Measurements from ENCODE around the gene ALOX5AP. TPM values are rescaled to one million over a fixed set of nuclear protein-coding genes. Genes with fewer than 3 reads are reported as not detected.

ALOX5AP gene
- total RNA-seq, 1 experiment from 2014 or later: not detected

- no peaks in the 10 kb centered on the region for H3K36me3 ChIP-seq (ENCODE audit: low read depth)
- TF ChIP-seq EZH2 (IDR thresholded peaks at IDR 0.05; ENCODE audit: low read depth) (no peak), CTCF (conservative IDR thresholded peaks at IDR 0.05) (no peak)
- ChIA-PET CTCF (no interaction called here), POLR2A (ENCODE audit: unreplicated experiment) (no interaction called here)
- BruUV-seq (replicated peaks): no TSS peak
- H3K27ac ChIP-seq: no peak overlapping the region
- no peaks in the 10 kb centered on the region for H4K20me1 ChIP-seq (ENCODE audit: insufficient read depth)
- DNase-seq: no peak
- no peaks in the 10 kb centered on the region for H3F3A ChIP-seq (ENCODE audit: insufficient read depth, low read depth)
- no peaks in the 10 kb centered on the region for H3K27me3 ChIP-seq (ENCODE audit: insufficient read depth, low read depth)
- no peak overlapping the region for H3K4me3 ChIP-seq
- no peaks in the 10 kb centered on the region for H3K4me1 ChIP-seq (replicated peaks; ENCODE audit: insufficient read depth)
- H2AFZ ChIP-seq: no peak overlapping the region
- intact Hi-C loops (cut with micrococcal nuclease; ENCODE audit: unreplicated experiment): no loop called here
- H3K9me2 ChIP-seq (ENCODE audit: insufficient read depth): no peaks in the 10 kb centered on the region
- no peaks in the 10 kb centered on the region for H3K79me2 ChIP-seq (ENCODE audit: low read depth)
- H3K9me3 ChIP-seq (ENCODE audit: insufficient read depth, low read depth): no peaks in the 10 kb centered on the region
- H3K4me2 ChIP-seq: no peak overlapping the region
Measured at GRCh38 chr13:30810801-30811200, 75.5 kb downstream of the ALOX5AP start.

Other genes with a start within 250 kb of the ALOX5AP start
- gene USPL1, start 117.6 kb upstream of the ALOX5AP start, total RNA-seq (2021): 8.9 and 10.7 TPM in 2 replicates
- not detected in 2 replicates for gene MEDAG, start 170.7 kb downstream of the ALOX5AP start, total RNA-seq (2021)
- gene TEX26, start 197.1 kb downstream of the ALOX5AP start, total RNA-seq (2021): not detected in 2 replicates